ENCODE measurements around the gene NAA16. TPM values are rescaled to one million over a fixed set of nuclear protein-coding genes. Genes with fewer than 3 reads are reported as not detected.
A peak's percentile ranks its signal among the peaks of the same experiment; 100 is the strongest.

Gene NAA16
- total and polyA plus RNA-seq, 9 of the 15 experiments (the other 6 are each of a cell fraction or from before 2014, with no cell fraction given) = 3.7 to 18.2 (median 12.0) TPM

DNA sequence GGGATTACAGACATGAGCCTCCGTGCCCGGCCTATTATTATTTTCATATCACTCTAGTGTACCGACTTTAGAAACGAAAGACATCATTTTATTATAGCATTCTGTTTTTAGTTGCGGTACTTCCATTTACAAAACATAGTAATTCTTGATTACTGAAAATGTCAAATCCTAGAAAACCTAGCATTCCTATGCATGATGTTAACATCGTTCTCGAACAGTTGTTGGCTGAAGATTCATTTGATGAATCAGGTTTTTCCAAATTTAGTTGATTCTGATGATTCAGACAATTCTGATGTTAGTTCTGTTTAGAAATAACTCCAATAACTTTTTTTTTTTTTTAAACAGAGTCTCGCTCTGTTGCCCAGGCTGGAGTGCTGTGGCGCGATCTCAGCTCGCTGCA, 36.2 kb upstream of the NAA16 start:
- H3K9ac ChIP-seq (ENCODE audit: insufficient read depth in 1 of 2, low read depth in 2 of 2, low read length in 2 of 2) = no peak overlapping the region
- in situ Hi-C loops (cut with MboI) (no loop called here), intact Hi-C loops (cut with micrococcal nuclease) (no loop called here)
- no peaks in the 10 kb centered on the region for H3K36me3 ChIP-seq (ENCODE audit: control insufficient read depth, insufficient read depth, low read length)
- POLR2A ChIA-PET = no interaction called here
- no peaks in the 10 kb centered on the region for H3K9me1 ChIP-seq (ENCODE audit: control insufficient read depth, insufficient read depth, low read length)
- H3K9me3 ChIP-seq (replicated peaks; ENCODE audit: control insufficient read depth, insufficient read depth, low read depth, low read length) = no peaks in the 10 kb centered on the region
- H3K4me2 ChIP-seq (ENCODE audit: insufficient read depth, low read length) = no peak overlapping the region
- H3K4me1 ChIP-seq (replicated peaks in 1 of 2; ENCODE audit: control insufficient read depth in 2 of 2, insufficient read depth in 2 of 2, low read length in 2 of 2) = no peaks in the 10 kb centered on the region
- 0 out of 2 replicates have a peak, but pooled peaks have one; percentile 2 for TF ChIP-seq ZNF316 (IDR thresholded peaks at IDR 0.05)
- no peak for TF ChIP-seq NFYB (IDR thresholded peaks at IDR 0.05; ENCODE audit: extremely low read depth, insufficient read length)
- no peaks in the 10 kb centered on the region for H4K20me1 ChIP-seq (replicated peaks; ENCODE audit: control insufficient read depth, insufficient read depth, low read length)
- ATAC-seq (no peak), DNase-seq (ENCODE audit: extremely low read depth in 1 of 4, low spot score in 3 of 4) (no peak), FAIRE-seq (no peak)
- CTCF ChIA-PET (ENCODE audit: low intra/inter-chr PET ratio) = no interaction called here
- H3K27ac ChIP-seq (ENCODE audit: extremely low read depth, low read depth, low read length) = no peak overlapping the region
- no peak overlapping the region for H3K4me3 ChIP-seq
- H3K79me2 ChIP-seq (ENCODE audit: control insufficient read depth, insufficient read depth, low read length) = no peaks in the 10 kb centered on the region
- BruUV-seq (replicated peaks) = no TSS peak
- no peaks in the 10 kb centered on the region for H3K27me3 ChIP-seq (ENCODE audit: control insufficient read depth in 2 of 2, insufficient read depth in 2 of 2, low read length in 2 of 2)
- WGBS (ENCODE audit: insufficient coverage, low coverage, missing lambda C conversion rate) = 51% methylated on average over 8 of the region's 11 CpGs
- no peak overlapping the region for H2AFZ ChIP-seq (ENCODE audit: low read depth, low read length)

DNA sequence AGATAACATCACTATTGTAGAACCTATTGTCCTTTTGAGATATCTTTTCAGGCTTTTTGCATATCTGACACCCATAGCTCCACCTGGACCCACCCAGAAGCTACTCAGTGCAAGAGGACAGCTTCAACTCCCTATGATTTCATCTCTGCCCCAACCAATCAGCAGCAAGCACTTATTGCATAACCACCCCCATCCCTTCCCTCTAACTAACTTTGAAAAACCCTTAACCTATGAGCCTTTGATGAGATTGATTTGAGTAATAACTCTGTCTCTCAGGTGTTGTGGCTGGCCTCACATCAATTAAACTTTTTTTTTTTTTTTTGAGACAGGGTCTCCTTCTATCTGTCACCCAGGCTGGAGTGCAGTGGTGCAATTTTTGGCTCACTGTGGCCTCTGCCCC, 34.2 kb upstream of the NAA16 start:
- no TSS peak for BruUV-seq (replicated peaks)
- Histone ChIP-seq H3K79me2 (ENCODE audit: control insufficient read depth, insufficient read depth, low read length) (no peaks in the 10 kb centered on the region), H4K20me1 (replicated peaks; ENCODE audit: control insufficient read depth, insufficient read depth, low read length) (no peaks in the 10 kb centered on the region), H3K27ac (ENCODE audit: extremely low read depth, low read depth, low read length) (no peak overlapping the region), H3K9ac (ENCODE audit: insufficient read depth in 1 of 2, low read depth in 2 of 2, low read length in 2 of 2) (no peak overlapping the region), H3K9me1 (ENCODE audit: control insufficient read depth, insufficient read depth, low read length) (no peaks in the 10 kb centered on the region), H3K36me3 (ENCODE audit: control insufficient read depth, insufficient read depth, low read length) (no peaks in the 10 kb centered on the region), H3K4me2 (ENCODE audit: insufficient read depth, low read length) (no peak overlapping the region), H3K4me1 (replicated peaks in 1 of 2; ENCODE audit: control insufficient read depth in 2 of 2, insufficient read depth in 2 of 2, low read length in 2 of 2) (no peaks in the 10 kb centered on the region), H3K9me3 (replicated peaks; ENCODE audit: control insufficient read depth, insufficient read depth, low read depth, low read length) (no peaks in the 10 kb centered on the region), H3K4me3 (no peak overlapping the region), H3K27me3 (ENCODE audit: control insufficient read depth in 2 of 2, insufficient read depth in 2 of 2, low read length in 2 of 2) (no peaks in the 10 kb centered on the region), H2AFZ (ENCODE audit: low read depth, low read length) (no peak overlapping the region)
- CTCF ChIA-PET (ENCODE audit: low intra/inter-chr PET ratio) = no interaction called here
- POLR2A ChIA-PET = interaction anchor here (0.8 kb wide), 1 partner anchor 21 kb away, joined by 7 read pairs; no protein-coding TSS in a partner anchor
- DNase-seq (ENCODE audit: extremely low read depth in 1 of 4, low spot score in 3 of 4) (no peak), ATAC-seq (no peak), FAIRE-seq (no peak)
- in situ Hi-C loops (cut with MboI) = no loop called here
- intact Hi-C loops (cut with micrococcal nuclease) = no loop called here
- no peak for TF ChIP-seq MTF1 (CRISPR knock-in tag; IDR thresholded peaks at IDR 0.05; ENCODE audit: borderline replicate concordance)
- TF ChIP-seq ZNF316 (IDR thresholded peaks at IDR 0.05) = no peak
- TF ChIP-seq, protein P1, sequence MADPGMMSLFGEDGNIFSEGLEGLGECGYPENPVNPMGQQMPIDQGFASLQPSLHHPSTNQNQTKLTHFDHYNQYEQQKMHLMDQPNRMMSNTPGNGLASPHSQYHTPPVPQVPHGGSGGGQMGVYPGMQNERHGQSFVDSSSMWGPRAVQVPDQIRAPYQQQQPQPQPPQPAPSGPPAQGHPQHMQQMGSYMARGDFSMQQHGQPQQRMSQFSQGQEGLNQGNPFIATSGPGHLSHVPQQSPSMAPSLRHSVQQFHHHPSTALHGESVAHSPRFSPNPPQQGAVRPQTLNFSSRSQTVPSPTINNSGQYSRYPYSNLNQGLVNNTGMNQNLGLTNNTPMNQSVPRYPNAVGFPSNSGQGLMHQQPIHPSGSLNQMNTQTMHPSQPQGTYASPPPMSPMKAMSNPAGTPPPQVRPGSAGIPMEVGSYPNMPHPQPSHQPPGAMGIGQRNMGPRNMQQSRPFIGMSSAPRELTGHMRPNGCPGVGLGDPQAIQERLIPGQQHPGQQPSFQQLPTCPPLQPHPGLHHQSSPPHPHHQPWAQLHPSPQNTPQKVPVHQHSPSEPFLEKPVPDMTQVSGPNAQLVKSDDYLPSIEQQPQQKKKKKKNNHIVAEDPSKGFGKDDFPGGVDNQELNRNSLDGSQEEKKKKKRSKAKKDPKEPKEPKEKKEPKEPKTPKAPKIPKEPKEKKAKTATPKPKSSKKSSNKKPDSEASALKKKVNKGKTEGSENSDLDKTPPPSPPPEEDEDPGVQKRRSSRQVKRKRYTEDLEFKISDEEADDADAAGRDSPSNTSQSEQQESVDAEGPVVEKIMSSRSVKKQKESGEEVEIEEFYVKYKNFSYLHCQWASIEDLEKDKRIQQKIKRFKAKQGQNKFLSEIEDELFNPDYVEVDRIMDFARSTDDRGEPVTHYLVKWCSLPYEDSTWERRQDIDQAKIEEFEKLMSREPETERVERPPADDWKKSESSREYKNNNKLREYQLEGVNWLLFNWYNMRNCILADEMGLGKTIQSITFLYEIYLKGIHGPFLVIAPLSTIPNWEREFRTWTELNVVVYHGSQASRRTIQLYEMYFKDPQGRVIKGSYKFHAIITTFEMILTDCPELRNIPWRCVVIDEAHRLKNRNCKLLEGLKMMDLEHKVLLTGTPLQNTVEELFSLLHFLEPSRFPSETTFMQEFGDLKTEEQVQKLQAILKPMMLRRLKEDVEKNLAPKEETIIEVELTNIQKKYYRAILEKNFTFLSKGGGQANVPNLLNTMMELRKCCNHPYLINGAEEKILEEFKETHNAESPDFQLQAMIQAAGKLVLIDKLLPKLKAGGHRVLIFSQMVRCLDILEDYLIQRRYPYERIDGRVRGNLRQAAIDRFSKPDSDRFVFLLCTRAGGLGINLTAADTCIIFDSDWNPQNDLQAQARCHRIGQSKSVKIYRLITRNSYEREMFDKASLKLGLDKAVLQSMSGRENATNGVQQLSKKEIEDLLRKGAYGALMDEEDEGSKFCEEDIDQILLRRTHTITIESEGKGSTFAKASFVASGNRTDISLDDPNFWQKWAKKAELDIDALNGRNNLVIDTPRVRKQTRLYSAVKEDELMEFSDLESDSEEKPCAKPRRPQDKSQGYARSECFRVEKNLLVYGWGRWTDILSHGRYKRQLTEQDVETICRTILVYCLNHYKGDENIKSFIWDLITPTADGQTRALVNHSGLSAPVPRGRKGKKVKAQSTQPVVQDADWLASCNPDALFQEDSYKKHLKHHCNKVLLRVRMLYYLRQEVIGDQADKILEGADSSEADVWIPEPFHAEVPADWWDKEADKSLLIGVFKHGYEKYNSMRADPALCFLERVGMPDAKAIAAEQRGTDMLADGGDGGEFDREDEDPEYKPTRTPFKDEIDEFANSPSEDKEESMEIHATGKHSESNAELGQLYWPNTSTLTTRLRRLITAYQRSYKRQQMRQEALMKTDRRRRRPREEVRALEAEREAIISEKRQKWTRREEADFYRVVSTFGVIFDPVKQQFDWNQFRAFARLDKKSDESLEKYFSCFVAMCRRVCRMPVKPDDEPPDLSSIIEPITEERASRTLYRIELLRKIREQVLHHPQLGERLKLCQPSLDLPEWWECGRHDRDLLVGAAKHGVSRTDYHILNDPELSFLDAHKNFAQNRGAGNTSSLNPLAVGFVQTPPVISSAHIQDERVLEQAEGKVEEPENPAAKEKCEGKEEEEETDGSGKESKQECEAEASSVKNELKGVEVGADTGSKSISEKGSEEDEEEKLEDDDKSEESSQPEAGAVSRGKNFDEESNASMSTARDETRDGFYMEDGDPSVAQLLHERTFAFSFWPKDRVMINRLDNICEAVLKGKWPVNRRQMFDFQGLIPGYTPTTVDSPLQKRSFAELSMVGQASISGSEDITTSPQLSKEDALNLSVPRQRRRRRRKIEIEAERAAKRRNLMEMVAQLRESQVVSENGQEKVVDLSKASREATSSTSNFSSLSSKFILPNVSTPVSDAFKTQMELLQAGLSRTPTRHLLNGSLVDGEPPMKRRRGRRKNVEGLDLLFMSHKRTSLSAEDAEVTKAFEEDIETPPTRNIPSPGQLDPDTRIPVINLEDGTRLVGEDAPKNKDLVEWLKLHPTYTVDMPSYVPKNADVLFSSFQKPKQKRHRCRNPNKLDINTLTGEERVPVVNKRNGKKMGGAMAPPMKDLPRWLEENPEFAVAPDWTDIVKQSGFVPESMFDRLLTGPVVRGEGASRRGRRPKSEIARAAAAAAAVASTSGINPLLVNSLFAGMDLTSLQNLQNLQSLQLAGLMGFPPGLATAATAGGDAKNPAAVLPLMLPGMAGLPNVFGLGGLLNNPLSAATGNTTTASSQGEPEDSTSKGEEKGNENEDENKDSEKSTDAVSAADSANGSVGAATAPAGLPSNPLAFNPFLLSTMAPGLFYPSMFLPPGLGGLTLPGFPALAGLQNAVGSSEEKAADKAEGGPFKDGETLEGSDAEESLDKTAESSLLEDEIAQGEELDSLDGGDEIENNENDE (IDR thresholded peaks at IDR 0.05; ENCODE audit: low read depth, low read length) = no peak
- peak; percentile 62 for TF ChIP-seq CEBPB (tag; IDR thresholded peaks at IDR 0.05)
